IPS-18a (cell line): Measurements from ENCODE around the gene LFNG.

Experiments used
- H3K27ac ChIP-seq: one replicate; pipeline ENCODE4 v1.5.1; 2013; ENCODE audit warnings: low read length
- H3K27me3 ChIP-seq: one replicate; pipeline ENCODE4 v1.6.1; 2013; ENCODE audit warnings: mild to moderate bottlenecking, low read length; ENCODE audit not compliant: control insufficient read depth, insufficient read depth
- H3K36me3 ChIP-seq: one replicate; pipeline ENCODE4 v1.6.1; 2013; ENCODE audit warnings: low read depth, low read length; ENCODE audit not compliant: control insufficient read depth
- H3K4me1 ChIP-seq: one replicate; pipeline ENCODE4 v1.6.1; 2013; ENCODE audit warnings: low read depth, low read length; ENCODE audit not compliant: control insufficient read depth
- H3K4me3 ChIP-seq: one replicate; pipeline ENCODE4 v1.5.1; 2013; ENCODE audit warnings: low read length
- H3K9ac ChIP-seq: one replicate; pipeline ENCODE4 v1.6.1; 2013; ENCODE audit warnings: mild to moderate bottlenecking, low read length, moderate library complexity
- H3K9me3 ChIP-seq: one replicate; pipeline ENCODE4 v1.6.1; 2013; ENCODE audit warnings: low read depth, low read length; ENCODE audit not compliant: control insufficient read depth

The LFNG gene

GRCh38 chr7:2488272-2488645 lies 31.3 kb upstream of the LFNG start:
- Histone ChIP-seq H3K9ac (no peak overlapping the region), H3K36me3 (no peaks in the 10 kb centered on the region), H3K4me3 (no peak overlapping the region), H3K9me3 (no peaks in the 10 kb centered on the region), H3K27ac (no peak overlapping the region), H3K4me1 (no peaks in the 10 kb centered on the region), H3K27me3 (no peaks in the 10 kb centered on the region)

GRCh38 chr7:2488681-2489080 lies 30.9 kb upstream of the LFNG start:
- Histone ChIP-seq H3K4me1 (no peaks in the 10 kb centered on the region), H3K9ac (no peak overlapping the region)

GRCh38 chr7:2490181-2490651 lies 29.4 kb upstream of the LFNG start:
- no peak overlapping the region for H3K9ac ChIP-seq
- no peaks in the 10 kb centered on the region for H3K4me1 ChIP-seq
- no peak overlapping the region for H3K4me3 ChIP-seq
- no peak overlapping the region for H3K27ac ChIP-seq
- H3K27me3 ChIP-seq: no peaks in the 10 kb centered on the region
- no peaks in the 10 kb centered on the region for H3K36me3 ChIP-seq
- no peaks in the 10 kb centered on the region for H3K9me3 ChIP-seq

More at GRCh38 chr7:2488681-2489080, 30.9 kb upstream of the LFNG start:
- H3K27me3 ChIP-seq: no peaks in the 10 kb centered on the region
- H3K4me3 ChIP-seq: no peak overlapping the region
- no peaks in the 10 kb centered on the region for H3K9me3 ChIP-seq
- no peaks in the 10 kb centered on the region for H3K36me3 ChIP-seq
- no peak overlapping the region for H3K27ac ChIP-seq

- no peak overlapping the region for H3K27ac ChIP-seq
- H3K36me3 ChIP-seq: no peaks in the 10 kb centered on the region
- H3K4me3 ChIP-seq: no peak overlapping the region
- H3K9ac ChIP-seq: no peak overlapping the region
- no peaks in the 10 kb centered on the region for H3K27me3 ChIP-seq
- no peaks in the 10 kb centered on the region for H3K9me3 ChIP-seq
- H3K4me1 ChIP-seq: peaks cover 3% of the 10 kb centered on the region
Observed at GRCh38 chr7:2492038-2492437, 27.5 kb upstream of the LFNG start.

- peaks cover 10% of the 10 kb centered on the region for H3K4me1 ChIP-seq
- H3K27ac ChIP-seq: no peak overlapping the region
- no peak overlapping the region for H3K9ac ChIP-seq
- no peaks in the 10 kb centered on the region for H3K9me3 ChIP-seq
- H3K36me3 ChIP-seq: no peaks in the 10 kb centered on the region
- H3K4me3 ChIP-seq: no peak overlapping the region
- no peaks in the 10 kb centered on the region for H3K27me3 ChIP-seq
Observed at GRCh38 chr7:2493205-2494164, 26.1 kb upstream of the LFNG start.

- no peaks in the 10 kb centered on the region for H3K9me3 ChIP-seq
- H3K36me3 ChIP-seq: no peaks in the 10 kb centered on the region
- no peak overlapping the region for H3K9ac ChIP-seq
- H3K4me3 ChIP-seq: no peak overlapping the region
- H3K27me3 ChIP-seq: no peaks in the 10 kb centered on the region
- H3K4me1 ChIP-seq: peaks cover 17% of the 10 kb centered on the region
- H3K27ac ChIP-seq: no peak overlapping the region
Observed at GRCh38 chr7:2494191-2495130, 25.1 kb upstream of the LFNG start.

- H3K4me1 ChIP-seq: peaks cover 27% of the 10 kb centered on the region
- no peak overlapping the region for H3K4me3 ChIP-seq
- H3K27ac ChIP-seq: no peak overlapping the region
- no peak overlapping the region for H3K9ac ChIP-seq
- no peaks in the 10 kb centered on the region for H3K27me3 ChIP-seq
- no peaks in the 10 kb centered on the region for H3K36me3 ChIP-seq
- no peaks in the 10 kb centered on the region for H3K9me3 ChIP-seq
Observed at GRCh38 chr7:2495418-2496299, 23.9 kb upstream of the LFNG start.

- peaks cover 28% of the 10 kb centered on the region for H3K4me1 ChIP-seq
Observed at GRCh38 chr7:2496375-2496774, 23.2 kb upstream of the LFNG start.

GRCh38 chr7:2497065-2497464 lies 22.5 kb upstream of the LFNG start:
- Histone ChIP-seq H3K9me3 (no peaks in the 10 kb centered on the region), H3K9ac (no peak overlapping the region), H3K27ac (no peak overlapping the region), H3K27me3 (no peaks in the 10 kb centered on the region), H3K4me3 (no peak overlapping the region), H3K4me1 (peaks cover 28% of the 10 kb centered on the region), H3K36me3 (no peaks in the 10 kb centered on the region)

More at GRCh38 chr7:2496375-2496774, 23.2 kb upstream of the LFNG start:
- H3K27me3 ChIP-seq: no peaks in the 10 kb centered on the region
- H3K9me3 ChIP-seq: no peaks in the 10 kb centered on the region
- no peak overlapping the region for H3K27ac ChIP-seq
- H3K4me3 ChIP-seq: no peak overlapping the region
- H3K36me3 ChIP-seq: no peaks in the 10 kb centered on the region
- no peak overlapping the region for H3K9ac ChIP-seq

GRCh38 chr7:2497500-2498336 lies 21.9 kb upstream of the LFNG start:
- Histone ChIP-seq H3K4me1 (peaks cover 28% of the 10 kb centered on the region), H3K27ac (no peak overlapping the region), H3K4me3 (no peak overlapping the region), H3K27me3 (no peaks in the 10 kb centered on the region), H3K9me3 (no peaks in the 10 kb centered on the region), H3K9ac (no peak overlapping the region), H3K36me3 (no peaks in the 10 kb centered on the region)
